Tibial nerve (tissue), 4 donors: ENCODE data around the gene CKS1B.

ENCODE experiments used
- EP300 ChIP-seq, 2 donors: sonication (generic); formaldehyde crosslinking; IDR thresholded peaks; one replicate each; pipeline ENCODE4 v1.6.1; 2017; ENCODE audit warnings: antibody characterized with exemption in 2 of 2, mild to moderate bottlenecking in 1 of 2
- POLR2A ChIP-seq, 2 donors: fragments of 450-650 bp; IDR thresholded peaks; one replicate each; pipeline ENCODE4 v1.6.1; 2017; ENCODE audit warnings: antibody characterized with exemption in 2 of 2, mild to moderate bottlenecking in 2 of 2, moderate library complexity in 2 of 2
- TF ChIP-seq, protein P1 (sequence below), 5 experiments: fragments of 200-600 bp in 3 of 5; fragments of 450-650 bp in 2 of 5; sonication (generic) in 3 of 5; IDR thresholded peaks; one replicate each; pipeline ENCODE4 v1.5.1; 2016 to 2019; ENCODE audit warnings: antibody characterized with exemption in 5 of 5, mild to moderate bottlenecking in 3 of 5, moderate library complexity in 2 of 5

DNA sequence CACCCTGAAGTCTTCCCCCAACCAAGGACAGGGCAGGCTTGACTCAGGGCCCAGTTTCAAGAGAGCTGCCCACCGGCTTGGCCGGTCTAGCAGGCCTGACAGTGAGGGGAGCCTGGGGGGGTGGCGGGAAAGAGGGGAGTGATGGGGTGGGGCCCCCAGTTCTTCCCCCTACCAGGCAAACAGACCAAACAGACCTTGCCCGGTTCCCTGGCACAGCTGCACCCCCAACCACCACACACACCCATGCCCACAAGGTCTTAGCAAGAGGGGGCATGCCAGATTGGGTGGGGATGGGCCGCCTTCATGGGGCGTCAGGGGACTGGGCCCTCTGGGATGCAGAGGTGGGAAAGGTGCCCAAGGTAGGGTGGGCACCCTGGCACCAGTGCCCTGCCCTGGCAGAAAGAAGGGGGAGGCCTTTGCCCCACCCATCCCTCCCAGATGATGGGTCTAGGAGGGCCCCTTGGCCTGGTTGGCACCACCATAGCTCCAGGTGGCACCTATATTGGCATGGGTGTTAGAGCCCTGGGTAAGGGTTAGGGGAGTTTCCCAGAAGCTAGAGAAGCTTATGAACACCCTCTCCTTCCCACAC lies 37.0 kb downstream of the CKS1B start:
- TF ChIP-seq, protein P1, sequence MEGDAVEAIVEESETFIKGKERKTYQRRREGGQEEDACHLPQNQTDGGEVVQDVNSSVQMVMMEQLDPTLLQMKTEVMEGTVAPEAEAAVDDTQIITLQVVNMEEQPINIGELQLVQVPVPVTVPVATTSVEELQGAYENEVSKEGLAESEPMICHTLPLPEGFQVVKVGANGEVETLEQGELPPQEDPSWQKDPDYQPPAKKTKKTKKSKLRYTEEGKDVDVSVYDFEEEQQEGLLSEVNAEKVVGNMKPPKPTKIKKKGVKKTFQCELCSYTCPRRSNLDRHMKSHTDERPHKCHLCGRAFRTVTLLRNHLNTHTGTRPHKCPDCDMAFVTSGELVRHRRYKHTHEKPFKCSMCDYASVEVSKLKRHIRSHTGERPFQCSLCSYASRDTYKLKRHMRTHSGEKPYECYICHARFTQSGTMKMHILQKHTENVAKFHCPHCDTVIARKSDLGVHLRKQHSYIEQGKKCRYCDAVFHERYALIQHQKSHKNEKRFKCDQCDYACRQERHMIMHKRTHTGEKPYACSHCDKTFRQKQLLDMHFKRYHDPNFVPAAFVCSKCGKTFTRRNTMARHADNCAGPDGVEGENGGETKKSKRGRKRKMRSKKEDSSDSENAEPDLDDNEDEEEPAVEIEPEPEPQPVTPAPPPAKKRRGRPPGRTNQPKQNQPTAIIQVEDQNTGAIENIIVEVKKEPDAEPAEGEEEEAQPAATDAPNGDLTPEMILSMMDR (IDR thresholded peaks at IDR 0.05) = no peak
- TF ChIP-seq POLR2A (IDR thresholded peaks at IDR 0.05) (no peak), EP300 (IDR thresholded peaks at IDR 0.05) (no peak)
